Astrocyte of the cerebellum (primary cell): ENCODE measurements around the gene RECK.

ENCODE experiments used
- DNase-seq: peaks from one replicate; pipeline ENCODE4 v3.0.0-alpha.2; 2011; ENCODE audit warnings: low read depth
- H3K4me3 ChIP-seq: 2 replicates; pipeline ENCODE4 v1.5.1; 2011; ENCODE audit warnings: mild to moderate bottlenecking, low read depth, low read length, moderate library complexity
- CTCF ChIP-seq: IDR thresholded peaks from 2 replicates; pipeline ENCODE4 v1.5.1; 2012; ENCODE audit warnings: low read length, low read depth, moderate library complexity, mild to moderate bottlenecking; ENCODE audit errors: missing control alignments
- in situ Hi-C: cut with HindIII; loops from 2 replicates; pipeline ENCODE4 v1.10.0; 2017; ENCODE audit warnings: low sequenced_read_pairs

RECK gene

GRCh38 chr9:36101916-36102741 is 65.4 kb downstream of the RECK start:
- in situ Hi-C loops = no loop called here
- TF ChIP-seq CTCF = no peak
- DNase-seq = peak; percentile 96
- no peak overlapping the region for H3K4me3 ChIP-seq

GRCh38 chr9:36102742-36103495 is 66.2 kb downstream of the RECK start:
- peak; percentile 56 for TF ChIP-seq CTCF
- no peak overlapping the region for H3K4me3 ChIP-seq
- in situ Hi-C loops = no loop called here
- peak; percentile 9 for DNase-seq

GRCh38 chr9:36109071-36109470 is 72.4 kb downstream of the RECK start:
- TF ChIP-seq CTCF = no peak
- no peak for DNase-seq
- no peak overlapping the region for H3K4me3 ChIP-seq
- in situ Hi-C loops = no loop called here

GRCh38 chr9:36110434-36110833 is 73.7 kb downstream of the RECK start:
- in situ Hi-C loops = no loop called here

GRCh38 chr9:36112516-36112915 is 75.8 kb downstream of the RECK start:
- no peak for TF ChIP-seq CTCF
- no peak overlapping the region for H3K4me3 ChIP-seq
- no peak for DNase-seq
- in situ Hi-C loops = no loop called here

More at GRCh38 chr9:36110434-36110833, 73.7 kb downstream of the RECK start:
- no peak for DNase-seq
- H3K4me3 ChIP-seq = no peak overlapping the region
- TF ChIP-seq CTCF = peak; percentile 43

- DNase-seq = no peak
- in situ Hi-C loops = no loop called here
- H3K4me3 ChIP-seq = no peak overlapping the region
- no peak for TF ChIP-seq CTCF
Observed at GRCh38 chr9:36113999-36114398, 77.3 kb downstream of the RECK start.
